Hematopoietic multipotent progenitor cell (in vitro differentiated cells): Measurements from ENCODE around the gene PPP2R5A. TPM values are rescaled to one million over a fixed set of nuclear protein-coding genes. Genes with fewer than 3 reads are reported as not detected.

Experiments used
- DNase-seq, 3 donors: peaks; one replicate each; pipeline ENCODE4 v3.0.0-alpha.2; 2011 to 2015; ENCODE audit warnings: low read depth in 2 of 3, low spot score in 2 of 3
- total RNA-seq: library from RNA; depleted of rRNA; stranded (reverse); fragments of >200 nt; gene quantifications from one replicate; pipeline ENCODE4 v1.2.3, GENCODE V29; 2012

PPP2R5A gene
- 21.8 TPM for total RNA-seq

GRCh38 chr1:212284744-212285684, at the start of gene PPP2R5A:
PPP2R5A (plus strand) TSS chr1:212285410; CDS start chr1:212286111, 701 bp downstream.
- DNase-seq: peak; percentile 96 to 100 (median 99)

GRCh38 chr1:212235857-212236256, 49.4 kb upstream of the PPP2R5A start:
- no peak for DNase-seq

- no peak for DNase-seq
Observed at GRCh38 chr1:212236664-212237220, 48.5 kb upstream of the PPP2R5A start.

- DNase-seq: no peak
Observed at GRCh38 chr1:212237651-212238050, 47.6 kb upstream of the PPP2R5A start.

DNA sequence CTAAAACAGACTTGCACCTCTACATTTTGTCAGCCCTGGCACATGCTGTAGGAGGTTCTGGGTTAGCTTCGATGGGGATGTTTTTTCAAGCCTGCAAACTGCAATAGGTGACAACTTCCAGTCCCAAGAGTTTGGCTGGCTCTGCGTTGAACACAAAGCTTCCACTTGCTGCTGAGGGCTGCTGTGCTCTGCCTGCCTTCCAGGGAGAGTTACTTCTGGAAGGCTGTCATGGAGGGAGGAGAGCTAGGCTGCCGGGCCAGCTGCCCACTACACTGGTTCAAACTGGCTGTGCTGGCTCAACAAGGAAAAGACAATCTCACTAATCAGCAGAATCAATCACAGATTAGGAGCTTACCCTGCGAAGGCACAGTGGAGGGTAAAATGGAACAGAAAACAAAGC, 46.7 kb upstream of the PPP2R5A start:
- no peak for DNase-seq

GRCh38 chr1:212241501-212241900, 43.7 kb upstream of the PPP2R5A start:
- no peak for DNase-seq

DNA sequence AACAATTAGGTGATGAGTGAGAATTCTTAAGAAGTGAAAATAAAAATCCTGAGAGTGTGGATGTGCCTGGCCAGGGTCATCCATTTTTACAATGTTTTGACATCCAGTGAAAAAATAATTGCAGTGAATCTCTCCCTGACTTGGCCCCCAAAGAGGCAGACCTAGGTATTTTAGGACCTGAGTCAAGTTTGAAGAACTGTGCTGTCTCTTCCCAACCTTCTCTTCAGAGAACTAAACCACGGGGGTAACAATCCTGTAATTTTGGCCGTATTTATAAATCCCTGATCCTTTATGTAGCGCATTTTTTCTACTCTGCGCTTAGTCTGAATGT, 43.3 kb upstream of the PPP2R5A start:
- DNase-seq: no peak

GRCh38 chr1:212242288-212242984, 42.8 kb upstream of the PPP2R5A start:
- no peak for DNase-seq

DNA sequence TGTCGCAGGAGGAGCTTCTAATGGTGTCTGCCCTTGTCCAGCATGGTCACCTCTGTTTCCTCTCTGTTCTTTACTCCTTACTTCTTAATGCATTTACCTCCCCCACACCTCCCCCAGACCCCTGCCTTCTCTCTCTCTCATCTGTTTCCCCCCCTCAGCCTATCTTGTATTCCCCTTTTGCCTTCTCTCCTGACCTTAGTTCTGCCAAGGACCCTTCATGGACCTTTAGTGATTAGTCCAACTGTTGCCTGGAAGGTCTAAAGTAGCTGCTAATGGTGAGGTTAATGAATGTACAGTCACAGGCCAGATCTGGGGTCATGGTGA, 42.3 kb upstream of the PPP2R5A start:
- DNase-seq: no peak

DNA sequence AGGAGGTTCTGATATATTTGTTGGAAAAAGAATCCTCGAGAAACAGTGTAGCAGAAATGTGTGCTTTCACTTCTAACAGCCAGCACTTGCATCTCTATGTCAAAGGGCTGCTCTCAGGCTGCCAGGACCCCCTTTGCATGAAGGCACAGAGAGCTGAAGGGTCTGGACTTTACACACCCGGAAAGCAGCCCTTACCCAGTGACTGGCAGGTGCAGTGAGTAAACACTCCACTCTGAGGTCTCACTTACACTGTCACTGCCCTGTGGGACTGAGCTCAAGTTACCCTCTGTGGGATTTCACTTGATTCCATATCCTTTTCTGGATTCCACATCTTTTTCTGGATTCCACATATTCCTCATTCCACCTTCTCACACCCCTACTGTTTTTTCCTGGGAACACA, 40.8 kb upstream of the PPP2R5A start:
- no peak for DNase-seq

- DNase-seq: no peak
Observed at GRCh38 chr1:212247179-212247721, 38.0 kb upstream of the PPP2R5A start.

- DNase-seq: no peak
Observed at GRCh38 chr1:212247988-212248387, 37.2 kb upstream of the PPP2R5A start.

DNA sequence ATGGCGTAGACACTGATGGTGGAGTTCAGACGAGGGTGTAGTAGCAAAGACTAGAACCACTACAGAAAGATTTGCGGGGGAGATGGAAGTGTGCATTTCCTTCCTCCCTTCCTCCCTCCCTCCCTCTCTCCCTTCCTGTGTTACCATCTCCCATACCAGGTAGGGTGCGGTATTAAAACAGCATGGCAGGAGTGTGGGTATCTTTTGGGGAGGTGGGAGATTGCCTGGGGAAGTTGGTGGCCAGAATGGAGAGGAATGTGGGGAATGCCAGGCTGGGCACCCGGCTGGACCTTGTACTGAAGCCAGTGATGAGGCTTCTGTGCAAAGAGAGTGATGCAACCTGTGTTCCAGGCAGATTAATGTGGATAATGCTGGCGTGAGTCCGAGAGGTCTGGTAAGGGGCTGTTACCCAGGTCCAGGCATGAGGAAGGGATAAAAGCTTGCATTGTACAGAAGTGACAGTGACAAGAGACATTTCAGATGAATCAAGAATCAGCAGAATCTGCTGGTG, 30.3 kb upstream of the PPP2R5A start:
- DNase-seq: no peak

DNA sequence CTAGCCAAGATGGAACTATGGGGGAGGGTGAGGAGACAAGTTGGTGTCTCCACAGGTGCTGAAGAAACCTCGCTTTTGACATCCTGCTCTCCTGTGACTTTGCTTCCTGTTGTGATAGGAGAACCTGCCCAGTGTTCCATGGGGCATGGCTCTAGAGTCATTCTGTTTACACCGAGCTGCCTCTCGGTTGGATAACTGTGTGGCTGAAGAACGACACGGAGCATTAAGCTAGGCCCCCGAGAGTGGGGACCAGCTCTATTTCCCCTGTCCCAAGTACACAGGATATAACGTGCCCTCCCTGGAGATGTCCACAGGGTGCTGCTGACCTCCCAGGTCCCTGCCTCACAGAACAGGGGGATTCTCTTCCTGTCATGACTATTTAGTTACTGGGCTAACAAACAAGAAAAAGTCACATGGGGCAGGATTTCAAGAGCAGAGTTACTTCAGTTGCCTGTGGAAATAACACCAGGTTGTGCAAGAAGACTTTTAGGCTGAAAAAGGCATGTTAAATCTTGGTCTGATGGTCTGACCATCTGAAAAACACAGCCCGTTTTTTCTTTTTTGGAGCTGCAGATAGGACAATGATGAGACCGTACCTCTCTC, 29.4 kb upstream of the PPP2R5A start:
- DNase-seq: no peak

DNA sequence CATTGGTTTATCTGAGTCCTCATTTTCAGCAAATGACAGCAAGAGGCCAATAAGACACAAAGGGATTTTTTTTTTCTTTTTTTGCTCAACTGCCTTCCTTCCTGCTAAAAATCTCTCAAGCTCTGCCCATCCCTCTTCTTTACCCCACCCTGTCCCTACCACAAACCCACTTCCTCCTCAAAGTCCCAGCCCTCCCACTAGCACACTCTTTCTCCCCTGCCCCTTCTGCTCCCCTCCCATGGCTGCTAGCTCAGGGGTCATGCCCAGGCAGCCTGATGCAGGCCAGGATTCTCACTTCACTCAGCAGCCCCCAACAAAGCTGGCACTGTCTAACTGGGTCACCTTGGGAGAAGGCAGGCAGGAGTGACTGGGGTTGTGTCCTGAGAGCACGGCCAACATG, 28.8 kb upstream of the PPP2R5A start:
- peak in 2 of 3 donors; percentile 70 to 84 for DNase-seq

- DNase-seq: no peak
Observed at GRCh38 chr1:212257157-212257556, 28.1 kb upstream of the PPP2R5A start.

- no peak for DNase-seq
Observed at GRCh38 chr1:212259693-212260480, 25.3 kb upstream of the PPP2R5A start.

DNA sequence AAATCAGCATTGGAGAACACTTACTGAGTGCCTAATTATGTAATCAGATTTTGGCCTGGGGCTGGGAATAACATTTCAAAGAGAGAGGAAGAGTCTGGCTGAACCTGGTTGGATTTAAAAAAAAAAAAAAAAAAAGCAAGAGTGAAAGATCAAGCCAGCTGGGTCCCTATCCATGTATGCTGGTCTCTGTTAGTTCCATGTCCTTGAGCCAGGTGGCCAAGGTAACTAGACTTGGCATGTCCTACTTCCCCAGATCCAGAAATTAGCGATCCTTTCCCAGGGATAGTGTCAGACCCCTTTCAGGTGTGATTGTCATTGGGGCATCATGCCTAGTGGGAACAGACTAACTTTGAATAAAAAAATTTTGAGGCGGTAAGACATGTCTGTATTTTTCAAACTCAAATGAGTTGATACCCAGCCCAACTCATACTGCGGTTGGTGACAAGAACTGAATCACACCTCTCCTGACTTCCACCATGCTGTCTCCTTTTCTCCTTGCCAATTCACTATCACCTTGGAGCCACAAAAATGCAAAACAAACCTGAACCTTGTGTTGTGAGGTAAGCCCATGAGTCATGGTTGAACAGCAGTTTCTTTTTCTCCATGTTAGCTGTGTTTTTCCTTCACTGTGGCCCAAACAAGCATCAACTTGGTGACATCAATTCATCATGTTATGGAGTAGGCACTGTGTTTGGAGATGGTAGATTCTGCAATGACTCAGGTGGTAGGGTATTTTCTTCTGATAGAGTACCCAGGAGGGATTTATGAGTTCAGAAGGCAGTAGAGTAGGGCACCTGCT, 24.5 kb upstream of the PPP2R5A start:
- DNase-seq: no peak

GRCh38 chr1:212261361-212261929, 23.8 kb upstream of the PPP2R5A start:
- DNase-seq: no peak
